Panc1 (cell line): ENCODE results near the gene DPYD.

ENCODE experiments used
- CTCF ChIP-seq: fragments of 450-650 bp; IDR thresholded peaks from 2 replicates; pipeline ENCODE4 v1.5.1; 2017; ENCODE audit warnings: mild to moderate bottlenecking
- POLR2AphosphoS5 ChIP-seq: IDR thresholded peaks from 2 replicates; pipeline ENCODE4 v1.6.1; 2012; ENCODE audit warnings: mild to moderate bottlenecking, low read depth, low read length, moderate library complexity

- TF ChIP-seq POLR2AphosphoS5, result no peak
- no peak for TF ChIP-seq CTCF
Measured at GRCh38 chr1:97619706-97620105, 301.1 kb downstream of the DPYD start.
